Activated T-helper 17 cell treated with anti-CD3 and anti-CD28 coated beads, Interleukin-2, amount 50 U/mL, for 72 hours (primary cell): ENCODE data around the gene STS. TPM values are rescaled to one million over a fixed set of nuclear protein-coding genes. Genes with fewer than 3 reads are reported as not detected.

Experiments
- ATAC-seq: fragments of 150-1000 bp; cut with Tn5 transposase; replicated peaks from 2 replicates; pipeline ENCODE4 v1.10.0; 2021; ENCODE audit warnings: mild to moderate bottlenecking, moderate library complexity
- H3K27ac Mint-ChIP-seq: one replicate; pipeline ENCODE4 v1.8.0; 2022; ENCODE audit warnings: mixed read lengths
- H3K27me3 Mint-ChIP-seq: one replicate; pipeline ENCODE4 v1.8.0; 2022; ENCODE audit warnings: mixed read lengths
- H3K36me3 Mint-ChIP-seq: one replicate; pipeline ENCODE4 v1.8.0; 2022; ENCODE audit warnings: low read depth, mild to moderate bottlenecking, mixed read lengths
- H3K4me1 Mint-ChIP-seq: one replicate; pipeline ENCODE4 v1.8.0; 2022; ENCODE audit warnings: mixed read lengths
- H3K4me3 Mint-ChIP-seq: one replicate; pipeline ENCODE4 v1.8.0; 2022; ENCODE audit warnings: mild to moderate bottlenecking, mixed read lengths
- H3K9me3 Mint-ChIP-seq: one replicate; pipeline ENCODE4 v1.8.0; 2022; ENCODE audit warnings: mixed read lengths
- total RNA-seq, 2 donors: library from RNA; stranded (reverse); gene quantifications; one replicate each; pipeline ENCODE4 v1.2.3, GENCODE V29; 2022

The STS gene
- total RNA-seq, 2 donors from 2014 or later = 1.6 to 3.5 TPM

GRCh38 chrX:7179446-7179845, 31.9 kb downstream of the STS start:
- Mint-ChIP-seq H3K9me3 (no peaks in the 10 kb centered on the region), H3K4me3 (no peak overlapping the region), H3K36me3 (no peaks in the 10 kb centered on the region), H3K27me3 (no peaks in the 10 kb centered on the region), H3K27ac (no peak overlapping the region), H3K4me1 (no peaks in the 10 kb centered on the region)
- no peak for ATAC-seq

- no peak for ATAC-seq
- H3K27ac Mint-ChIP-seq = no peak overlapping the region
- H3K27me3 Mint-ChIP-seq = no peaks in the 10 kb centered on the region
- H3K36me3 Mint-ChIP-seq = no peaks in the 10 kb centered on the region
- no peaks in the 10 kb centered on the region for H3K9me3 Mint-ChIP-seq
- H3K4me1 Mint-ChIP-seq = no peaks in the 10 kb centered on the region
- H3K4me3 Mint-ChIP-seq = no peak overlapping the region
Measured at GRCh38 chrX:7184816-7185215, 37.3 kb downstream of the STS start.

GRCh38 chrX:7188672-7189071, 41.2 kb downstream of the STS start:
- H3K4me1 Mint-ChIP-seq = no peaks in the 10 kb centered on the region
- H3K27me3 Mint-ChIP-seq = no peaks in the 10 kb centered on the region
- H3K36me3 Mint-ChIP-seq = no peaks in the 10 kb centered on the region
- no peak overlapping the region for H3K27ac Mint-ChIP-seq
- no peak overlapping the region for H3K4me3 Mint-ChIP-seq
- ATAC-seq = no peak
- H3K9me3 Mint-ChIP-seq = no peaks in the 10 kb centered on the region

DNA sequence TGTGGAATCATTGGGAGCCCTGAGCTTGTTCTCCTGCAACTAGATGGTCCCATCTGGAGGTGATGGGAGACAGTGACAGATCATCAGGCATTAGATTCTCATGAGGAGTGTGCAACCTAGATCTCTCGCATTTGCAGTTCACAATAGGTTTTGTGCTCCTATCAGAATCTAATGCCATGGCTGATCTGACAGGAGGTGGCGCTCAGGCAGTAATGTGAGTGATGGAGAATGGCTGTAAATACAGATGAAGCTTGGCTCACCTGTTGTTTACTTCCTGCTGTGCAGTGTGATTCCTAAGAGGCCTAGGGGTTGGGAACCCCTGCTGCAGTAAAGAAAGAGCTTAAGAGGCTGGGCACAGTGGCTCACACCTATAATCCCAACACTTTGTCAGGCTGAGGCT, 42.6 kb downstream of the STS start:
- ATAC-seq = no peak

DNA sequence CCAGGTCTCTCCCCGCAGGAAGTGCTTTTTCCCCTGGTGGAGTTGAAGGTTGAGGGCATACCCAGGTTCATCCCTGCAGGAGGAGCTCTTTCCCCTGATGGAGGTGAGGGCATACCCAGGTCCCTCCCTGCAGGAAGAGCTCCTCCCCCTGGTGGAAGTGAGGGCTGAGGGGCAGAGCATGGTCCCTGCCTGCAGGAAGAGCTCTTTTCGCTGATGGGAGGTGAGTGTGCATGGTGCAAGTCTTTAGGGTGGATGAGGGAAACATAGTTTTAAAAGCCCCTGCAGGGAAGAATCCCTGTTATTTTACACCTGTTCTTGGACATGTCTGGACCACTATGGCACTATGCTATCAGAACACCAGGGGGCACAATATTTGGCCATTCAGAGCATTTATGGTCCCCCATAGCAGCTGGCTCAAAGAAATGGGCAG, 44.2 kb downstream of the STS start:
- no peak for ATAC-seq
- H3K27ac Mint-ChIP-seq = no peak overlapping the region
- no peaks in the 10 kb centered on the region for H3K36me3 Mint-ChIP-seq
- H3K4me3 Mint-ChIP-seq = no peak overlapping the region
- H3K4me1 Mint-ChIP-seq = no peaks in the 10 kb centered on the region
- H3K9me3 Mint-ChIP-seq = no peaks in the 10 kb centered on the region
- no peaks in the 10 kb centered on the region for H3K27me3 Mint-ChIP-seq

More for the DNA sequence above, 42.6 kb downstream of the STS start:
- H3K27ac Mint-ChIP-seq = no peak overlapping the region
- H3K9me3 Mint-ChIP-seq = no peaks in the 10 kb centered on the region
- no peaks in the 10 kb centered on the region for H3K4me1 Mint-ChIP-seq
- no peaks in the 10 kb centered on the region for H3K36me3 Mint-ChIP-seq
- H3K4me3 Mint-ChIP-seq = no peak overlapping the region
- no peaks in the 10 kb centered on the region for H3K27me3 Mint-ChIP-seq

DNA sequence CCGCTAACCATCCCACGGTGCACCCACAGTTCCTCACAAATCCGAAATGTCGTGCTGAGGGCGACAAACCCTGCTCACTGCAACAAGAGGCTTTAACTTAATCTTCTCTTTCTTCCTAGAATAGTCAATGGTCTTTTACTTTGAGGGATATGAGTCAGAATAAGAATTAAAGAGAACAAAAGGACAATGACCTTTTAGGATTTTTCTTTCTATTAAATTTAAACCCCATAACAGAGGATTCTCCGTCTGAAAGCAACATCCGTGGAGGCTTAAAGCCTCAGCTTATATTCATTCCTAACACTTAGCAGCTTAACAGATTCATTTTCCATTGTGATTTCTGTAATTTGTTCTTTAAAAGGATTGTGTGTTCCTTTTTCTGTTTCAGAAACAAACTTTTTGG, 45.4 kb downstream of the STS start:
- Mint-ChIP-seq H3K9me3 (no peaks in the 10 kb centered on the region), H3K4me1 (no peaks in the 10 kb centered on the region), H3K27me3 (no peaks in the 10 kb centered on the region), H3K27ac (no peak overlapping the region), H3K36me3 (no peaks in the 10 kb centered on the region), H3K4me3 (no peak overlapping the region)
- no peak for ATAC-seq

DNA sequence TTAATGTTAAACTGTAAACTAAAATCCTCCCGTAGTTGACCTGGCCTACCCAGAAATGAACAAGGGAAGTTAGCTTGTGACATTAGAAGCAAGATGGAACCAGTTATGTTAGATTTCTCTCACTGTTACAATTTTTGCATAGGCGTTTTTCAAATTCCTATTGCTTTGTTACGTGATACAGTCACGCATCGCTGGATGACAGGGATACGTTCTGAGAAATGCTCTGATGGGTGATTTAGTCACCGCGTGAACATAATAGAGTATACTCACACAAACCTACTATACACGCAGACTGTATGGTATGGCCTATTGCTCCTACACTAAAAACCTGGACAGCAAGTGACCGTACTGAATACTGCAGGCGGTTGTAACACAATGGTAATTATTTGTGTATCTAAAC, 47.1 kb downstream of the STS start:
- Mint-ChIP-seq H3K9me3 (no peaks in the 10 kb centered on the region), H3K27ac (no peak overlapping the region), H3K4me3 (no peak overlapping the region), H3K36me3 (no peaks in the 10 kb centered on the region), H3K27me3 (no peaks in the 10 kb centered on the region), H3K4me1 (no peaks in the 10 kb centered on the region)
- no peak for ATAC-seq

Other genes with a start within 250 kb of the STS start
- 10 to 100 TPM; 11.2 to 22.1 TPM for gene PUDP, start 441 bp downstream of the STS start, total RNA-seq